Kasumi-1 (cell line): ENCODE measurements around the gene POT1.

Experiments
- DNase-seq, 2 experiments: peaks; one replicate each; lab custom pipeline; 2025; lab: John Stamatoyannopoulos, UW

POT1 gene

DNA sequence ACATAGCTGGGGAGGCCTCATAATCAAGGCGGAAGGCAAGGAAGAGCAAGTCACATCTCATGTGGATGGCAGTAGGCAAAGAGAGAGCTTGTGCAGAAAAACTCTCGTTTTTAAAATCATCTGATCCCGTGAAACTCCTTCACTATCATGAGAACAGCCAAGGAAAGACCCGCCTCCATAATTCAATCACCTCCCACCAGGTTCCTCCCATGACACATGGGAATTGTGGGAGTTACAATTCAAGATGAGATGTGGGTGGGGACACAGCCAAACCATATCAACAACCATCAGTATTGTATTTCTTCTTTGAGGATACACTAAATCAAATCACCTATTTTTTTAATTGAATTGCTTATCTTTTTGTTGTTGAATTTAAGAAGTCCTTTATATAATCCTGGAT is 16.7 kb downstream of the POT1 start:
- DNase-seq: no peak

DNA sequence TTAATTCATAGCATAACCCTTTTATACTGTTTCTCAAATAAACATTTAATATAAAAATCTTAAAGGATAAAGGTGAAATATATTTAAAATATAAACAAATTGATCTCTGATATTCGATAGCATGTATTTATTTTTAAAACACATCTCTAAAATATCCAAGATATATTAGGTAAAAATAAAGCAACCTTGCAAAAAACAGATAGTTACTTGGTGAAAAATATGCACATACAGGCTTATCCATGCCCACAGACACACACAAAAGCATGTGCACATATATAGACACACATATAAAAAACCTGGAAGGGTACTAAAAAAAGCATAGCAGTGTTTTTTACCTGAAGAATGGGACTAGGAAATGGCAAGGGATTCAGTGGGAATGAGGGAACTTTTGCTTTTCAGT is 19.8 kb downstream of the POT1 start:
- DNase-seq: no peak

DNA sequence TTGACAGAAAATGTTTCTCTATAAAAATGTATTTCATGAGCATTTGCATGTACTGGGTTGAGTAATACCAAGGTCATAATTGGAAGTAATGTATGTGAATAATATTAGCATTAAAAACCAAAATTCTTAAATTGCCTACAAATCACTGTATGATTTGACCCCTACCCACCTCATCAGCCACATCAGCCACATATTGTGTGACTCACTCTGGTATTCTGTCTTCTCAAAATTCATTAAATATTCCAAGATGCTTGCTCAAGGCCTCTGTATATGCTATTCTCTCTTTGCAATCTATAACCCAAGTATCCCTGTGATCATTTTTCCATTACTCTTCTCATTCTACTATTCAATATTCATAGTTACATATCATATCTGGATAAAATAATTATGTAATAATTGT is 21.4 kb downstream of the POT1 start:
- no peak for DNase-seq

DNA sequence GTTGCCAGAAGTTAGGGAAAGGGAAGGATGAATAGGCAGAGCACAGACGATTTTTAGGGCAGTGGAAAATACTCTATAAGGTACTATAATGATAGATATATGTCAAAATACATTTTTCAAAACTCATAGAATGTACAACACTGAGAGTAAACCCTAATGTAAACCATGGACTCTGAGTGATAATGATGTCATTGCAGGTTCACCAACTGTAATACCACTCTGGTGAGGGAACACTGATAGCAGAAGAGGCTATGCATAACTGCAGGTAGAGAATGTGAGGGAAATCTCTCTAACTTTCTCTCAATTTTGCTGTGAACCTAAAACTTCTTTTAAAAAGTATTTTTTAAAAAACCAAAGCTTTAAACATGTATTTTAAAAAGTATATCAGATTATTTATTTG is 22.1 kb downstream of the POT1 start:
- DNase-seq: no peak

DNA sequence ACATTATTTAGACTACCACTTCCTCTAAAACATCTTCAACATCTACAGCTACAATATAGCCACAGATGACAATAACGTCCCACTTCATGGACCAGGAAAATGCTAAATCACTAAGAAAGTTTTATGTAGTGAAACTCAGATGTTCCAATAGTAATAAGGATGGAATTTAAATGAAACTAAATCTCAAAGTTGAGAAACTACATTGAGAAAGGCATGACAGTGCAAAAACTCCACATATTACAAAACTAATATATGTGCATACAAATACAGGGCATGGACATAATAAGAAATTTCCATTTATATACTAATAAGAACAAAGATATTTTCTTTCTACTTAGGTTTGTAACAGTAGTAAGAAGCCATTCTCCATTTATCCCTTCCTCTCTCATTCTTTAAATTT is 31.1 kb downstream of the POT1 start:
- no peak for DNase-seq

DNA sequence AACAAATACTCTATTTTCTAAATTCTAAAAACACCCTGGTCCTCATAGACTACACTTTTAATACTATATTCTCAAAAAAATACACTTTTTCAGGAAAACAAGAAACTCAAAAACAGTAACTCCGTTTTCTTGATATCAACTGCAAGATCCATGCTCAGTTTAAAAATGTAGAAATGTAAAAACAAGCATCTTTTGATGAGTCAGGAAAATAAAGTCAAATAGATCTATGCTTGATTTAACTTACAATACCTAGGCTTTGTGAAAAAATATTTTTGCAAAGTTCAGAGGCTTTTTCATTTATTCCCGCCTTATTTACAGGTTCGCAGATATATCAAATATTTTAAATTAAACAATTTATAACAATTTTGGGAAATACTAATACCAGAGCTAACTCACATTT is 33.6 kb downstream of the POT1 start:
- DNase-seq: no peak

DNA sequence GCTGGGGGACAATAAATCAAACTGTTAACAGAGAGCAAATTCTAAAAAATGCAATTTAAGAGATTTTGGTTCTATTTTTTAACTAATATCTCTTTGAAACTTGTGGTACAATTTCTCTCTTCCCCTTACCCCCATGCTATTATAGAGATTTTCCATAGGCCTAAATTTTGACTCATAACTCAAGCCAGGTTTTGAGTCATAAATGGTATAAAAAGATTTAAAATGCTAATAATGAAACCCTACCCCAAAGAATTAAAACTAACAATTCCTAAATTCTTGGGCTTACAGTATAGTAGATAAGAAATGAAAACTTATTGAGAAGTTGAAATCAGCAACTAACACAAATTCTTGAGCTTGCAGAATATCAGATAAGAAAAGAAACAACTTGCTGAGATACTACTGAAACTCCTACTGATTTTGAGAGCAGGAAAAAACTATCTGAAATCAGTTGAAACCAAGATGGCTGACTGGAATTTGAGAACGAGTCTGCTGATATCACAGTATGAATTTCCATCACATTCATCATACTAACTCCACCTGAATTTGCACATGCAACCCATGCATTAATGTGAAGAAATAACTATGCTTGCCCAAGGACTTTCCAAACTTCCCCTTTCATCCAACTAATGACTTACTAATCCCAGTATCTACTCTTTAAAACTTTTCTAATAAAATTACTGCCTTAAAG is 36.3 kb downstream of the POT1 start:
- DNase-seq: no peak

DNA sequence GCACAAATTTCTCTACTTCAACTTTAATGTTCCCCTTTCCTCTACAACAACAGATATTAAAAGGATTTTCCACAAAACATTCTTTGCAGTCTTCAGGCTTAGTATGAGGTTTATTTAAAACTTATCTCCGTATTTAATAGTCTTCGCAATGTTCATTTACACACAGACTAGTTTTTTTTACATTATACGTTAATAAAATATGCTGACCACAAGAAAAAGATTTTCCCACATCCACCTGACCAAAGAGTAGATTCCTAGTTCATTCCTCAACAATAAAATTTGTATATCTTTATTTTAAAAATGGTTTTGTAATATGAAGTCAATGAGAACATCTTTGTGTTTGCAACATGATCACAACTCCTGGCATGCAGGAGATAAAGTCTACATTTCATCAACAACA is 42.4 kb downstream of the POT1 start:
- DNase-seq: no peak

DNA sequence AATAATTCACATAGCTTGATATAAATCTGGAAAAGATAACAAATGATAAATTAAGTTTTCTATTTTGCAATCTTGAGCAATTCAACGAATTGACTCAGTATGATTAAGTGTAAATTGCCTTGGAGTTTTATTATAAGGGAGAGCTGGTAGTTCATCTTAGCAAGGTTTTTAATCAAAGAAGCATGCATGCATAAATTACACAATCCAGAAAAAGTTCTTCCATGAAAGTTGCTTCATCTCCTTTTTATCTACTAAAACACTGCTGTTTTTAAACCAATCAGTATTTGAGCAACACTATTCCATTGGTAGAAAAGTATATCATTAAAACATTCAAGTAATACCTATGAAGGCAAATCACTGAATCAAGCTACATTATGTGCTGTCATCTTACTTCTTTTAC is 47.6 kb downstream of the POT1 start:
- DNase-seq: no peak

DNA sequence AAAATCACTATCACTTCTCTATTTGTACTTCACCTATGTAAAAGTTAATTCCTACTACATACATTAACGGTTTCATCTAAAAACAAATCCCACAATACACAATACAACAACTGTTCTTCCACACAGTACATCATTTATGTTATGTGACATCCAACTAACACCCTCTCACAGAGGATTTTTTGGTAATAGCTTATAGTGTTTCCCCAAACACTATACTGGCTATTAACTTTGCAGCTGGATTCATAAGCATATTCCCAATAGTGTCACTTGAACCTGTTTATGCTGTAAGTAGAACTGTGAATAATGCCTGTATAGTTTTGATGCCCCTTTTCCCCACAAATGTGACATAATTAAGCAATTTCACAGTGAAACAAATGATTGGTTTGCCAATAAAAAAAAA is 49.9 kb downstream of the POT1 start:
- no peak for DNase-seq

DNA sequence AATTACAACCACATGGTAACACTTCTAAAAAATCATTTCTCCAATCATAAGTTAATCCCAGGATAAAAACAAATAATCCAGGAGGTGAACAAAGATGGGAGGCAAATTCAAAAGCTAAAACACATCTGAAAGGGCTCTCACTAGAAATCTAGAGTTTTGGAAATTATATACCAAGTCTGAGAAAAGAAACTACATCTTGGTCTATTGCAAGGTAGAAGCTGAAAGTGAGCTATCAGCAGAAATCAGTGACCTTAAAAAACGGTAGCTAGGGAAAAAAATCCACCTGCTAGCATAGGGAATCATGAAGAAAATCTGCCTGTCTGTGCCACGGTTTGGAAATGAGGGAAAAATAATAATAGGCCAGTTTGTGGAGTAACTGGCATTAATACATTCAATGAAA is 50.5 kb downstream of the POT1 start:
- DNase-seq: no peak

DNA sequence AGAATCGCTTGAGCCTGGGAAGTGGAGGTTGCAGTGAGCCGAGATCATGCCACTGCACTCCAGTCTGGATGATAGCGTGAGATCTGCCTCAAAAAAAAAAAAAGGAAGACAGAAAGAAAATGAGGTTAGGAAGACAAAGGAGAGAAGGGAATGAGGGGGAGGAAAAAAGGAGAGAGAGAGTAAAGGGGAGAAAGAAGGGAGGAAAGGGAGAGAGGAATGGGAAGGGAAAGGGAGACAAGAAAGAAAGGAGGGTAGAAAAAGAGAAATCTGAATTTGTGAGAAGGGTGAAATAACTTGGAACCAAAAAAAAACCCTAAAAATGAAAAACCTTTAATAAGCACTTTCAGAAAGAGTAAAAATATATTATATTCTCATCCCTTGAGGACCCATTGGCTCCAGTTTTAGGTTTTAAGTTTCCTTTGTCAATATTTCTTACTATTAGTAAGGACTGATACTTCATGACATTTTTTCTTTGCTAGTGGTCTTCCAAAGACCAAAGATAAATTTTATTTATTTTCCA is 54.9 kb downstream of the POT1 start:
- no peak for DNase-seq

DNA sequence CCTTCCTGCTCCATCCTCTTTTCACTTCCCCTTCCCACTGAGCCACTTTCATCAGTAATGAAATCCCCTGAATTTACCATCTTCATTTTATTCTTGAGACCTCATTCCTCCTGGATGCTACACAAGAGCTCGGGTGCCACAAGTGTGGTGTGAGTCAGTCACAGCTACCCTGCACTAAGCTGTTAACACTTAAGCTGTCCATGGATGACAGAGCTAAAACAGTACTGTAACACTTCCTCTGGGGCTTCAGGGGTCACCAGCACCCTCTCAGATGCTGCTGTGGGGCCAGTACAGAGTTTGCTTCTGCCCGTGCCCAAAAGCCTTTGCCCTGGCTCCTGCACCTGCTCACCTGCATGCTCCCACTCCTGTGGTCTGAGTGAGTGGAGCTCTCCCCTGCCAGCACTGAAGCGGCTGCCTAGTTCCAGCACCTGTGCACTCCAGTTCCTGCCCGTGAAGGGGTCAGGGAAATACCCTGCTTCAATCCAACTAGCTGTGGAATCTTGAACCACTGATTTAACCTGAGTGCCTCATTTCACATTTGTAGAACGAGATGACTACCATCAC is 71.9 kb downstream of the POT1 start:
- no peak for DNase-seq

DNA sequence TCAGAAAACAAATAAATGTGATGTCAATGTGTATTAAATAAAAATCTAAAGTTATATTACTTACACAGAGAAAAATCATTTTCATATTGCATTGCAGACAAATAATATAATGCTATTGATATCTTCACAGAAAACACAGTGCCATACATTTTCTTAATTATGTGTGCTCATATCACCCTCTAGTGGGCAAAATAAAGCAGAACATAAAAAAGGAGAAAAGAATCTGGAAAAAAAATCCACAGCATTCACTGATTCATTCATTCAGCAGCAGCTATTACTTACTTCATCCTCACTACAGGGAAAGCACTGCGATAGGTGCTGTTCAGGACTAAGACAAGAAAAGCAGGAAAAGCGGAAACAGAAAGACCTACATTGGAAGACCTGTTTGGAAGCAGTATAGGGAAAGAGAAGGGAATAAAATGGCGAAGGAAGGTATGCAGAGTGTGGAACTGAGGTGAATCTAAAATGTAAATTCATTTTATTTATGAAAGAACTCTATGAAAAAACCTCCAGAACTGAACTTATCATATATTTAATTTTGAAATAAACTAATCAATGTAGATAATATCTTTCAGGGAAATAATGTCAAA is 73.2 kb downstream of the POT1 start:
- DNase-seq: peak; percentile 64 to 71

DNA sequence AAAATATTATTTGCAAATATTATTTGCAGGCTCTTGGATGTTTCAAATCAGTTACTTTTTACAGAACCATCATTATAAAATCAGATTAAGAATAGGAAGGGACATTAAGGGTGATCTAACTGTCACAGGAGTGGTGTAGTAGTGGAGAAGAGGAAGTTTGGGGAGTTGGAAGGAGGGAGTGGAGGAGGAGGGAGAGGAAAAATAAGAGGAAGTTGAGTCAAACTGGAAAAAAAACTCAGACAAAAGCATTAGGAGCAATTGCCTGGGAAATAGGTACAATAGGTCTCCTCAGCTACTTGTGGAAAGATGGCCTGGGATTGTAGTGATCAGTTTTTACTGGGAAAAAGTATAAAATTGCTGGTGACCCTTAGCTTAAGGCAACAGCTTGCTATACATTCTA is 86.3 kb downstream of the POT1 start:
- peak; percentile 41 to 51 for DNase-seq

DNA sequence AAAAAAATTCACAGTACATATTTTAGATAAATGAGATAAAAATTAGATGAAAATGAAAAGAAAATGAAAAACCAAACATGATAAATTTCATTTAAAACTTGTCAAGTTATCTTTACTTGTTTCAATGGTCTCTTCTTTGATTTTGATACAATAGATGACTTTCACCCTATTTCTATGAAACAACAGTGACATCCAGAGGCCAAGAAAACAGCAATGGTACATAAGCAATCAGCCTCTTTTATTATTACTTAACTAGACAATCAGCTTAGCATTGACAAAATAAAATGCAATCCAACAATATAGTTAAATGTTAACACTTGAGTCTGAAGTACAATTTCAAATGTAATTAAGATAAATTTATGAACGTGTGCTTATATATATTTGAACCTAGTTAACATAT is 89.2 kb downstream of the POT1 start:
- peak; percentile 1 to 18 for DNase-seq

DNA sequence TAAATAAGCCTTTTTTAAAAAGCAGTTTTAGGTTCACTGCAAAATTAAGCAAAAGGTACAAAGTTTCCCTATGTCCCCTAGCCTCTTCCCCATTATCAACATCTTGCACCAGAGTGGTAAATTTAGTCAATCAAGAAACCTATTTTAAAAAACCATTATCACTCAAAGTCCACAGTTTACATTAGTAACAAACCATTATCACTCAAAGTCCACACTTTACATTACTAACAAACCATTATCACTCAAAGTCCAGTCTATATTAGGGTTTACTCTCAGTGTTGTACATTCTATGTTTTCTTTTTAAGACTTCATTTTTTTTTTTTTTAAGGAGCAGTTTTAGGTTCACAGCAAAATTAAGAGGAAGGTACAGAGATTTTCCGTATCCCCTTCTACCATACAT is 89.9 kb downstream of the POT1 start:
- no peak for DNase-seq

DNA sequence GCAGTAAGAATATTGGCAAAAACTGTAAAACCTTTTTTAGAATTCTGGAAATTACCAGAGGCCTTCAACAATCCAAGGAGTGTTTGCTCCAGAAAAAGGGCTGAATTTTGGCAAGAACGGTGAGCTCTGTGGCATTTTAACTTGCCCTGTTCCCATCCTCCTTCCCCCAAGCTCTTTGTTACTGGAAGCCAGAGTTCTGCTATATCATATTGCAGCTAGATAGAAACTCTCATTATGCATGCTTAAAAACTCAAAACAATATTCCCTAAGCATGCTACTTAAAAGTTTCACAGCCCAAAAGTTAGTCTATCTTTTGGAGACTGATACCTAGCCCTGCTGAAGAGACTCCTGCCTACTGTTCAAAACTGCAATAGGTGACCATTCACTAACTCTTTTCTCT is 93.5 kb downstream of the POT1 start:
- no peak for DNase-seq

DNA sequence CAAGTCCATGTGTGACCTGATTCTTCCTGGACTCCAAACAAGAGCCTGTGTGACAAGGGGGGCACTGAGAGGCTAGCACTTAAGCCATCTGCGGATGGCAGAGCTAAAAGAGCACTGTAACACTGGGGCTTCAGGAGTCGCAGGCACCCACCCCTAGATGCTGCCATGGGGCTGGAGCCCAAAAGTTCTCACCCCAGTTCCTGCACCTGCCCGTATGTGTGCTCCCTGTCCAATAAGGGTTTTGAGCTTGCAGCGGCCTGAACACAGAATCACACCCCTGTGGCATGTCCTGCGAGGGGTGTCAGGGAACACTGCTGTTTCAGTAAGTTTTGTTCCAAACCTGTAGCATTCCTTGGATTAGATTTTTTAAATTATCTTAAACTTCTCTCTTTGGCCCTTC is 110.8 kb downstream of the POT1 start:
- DNase-seq: no peak

DNA sequence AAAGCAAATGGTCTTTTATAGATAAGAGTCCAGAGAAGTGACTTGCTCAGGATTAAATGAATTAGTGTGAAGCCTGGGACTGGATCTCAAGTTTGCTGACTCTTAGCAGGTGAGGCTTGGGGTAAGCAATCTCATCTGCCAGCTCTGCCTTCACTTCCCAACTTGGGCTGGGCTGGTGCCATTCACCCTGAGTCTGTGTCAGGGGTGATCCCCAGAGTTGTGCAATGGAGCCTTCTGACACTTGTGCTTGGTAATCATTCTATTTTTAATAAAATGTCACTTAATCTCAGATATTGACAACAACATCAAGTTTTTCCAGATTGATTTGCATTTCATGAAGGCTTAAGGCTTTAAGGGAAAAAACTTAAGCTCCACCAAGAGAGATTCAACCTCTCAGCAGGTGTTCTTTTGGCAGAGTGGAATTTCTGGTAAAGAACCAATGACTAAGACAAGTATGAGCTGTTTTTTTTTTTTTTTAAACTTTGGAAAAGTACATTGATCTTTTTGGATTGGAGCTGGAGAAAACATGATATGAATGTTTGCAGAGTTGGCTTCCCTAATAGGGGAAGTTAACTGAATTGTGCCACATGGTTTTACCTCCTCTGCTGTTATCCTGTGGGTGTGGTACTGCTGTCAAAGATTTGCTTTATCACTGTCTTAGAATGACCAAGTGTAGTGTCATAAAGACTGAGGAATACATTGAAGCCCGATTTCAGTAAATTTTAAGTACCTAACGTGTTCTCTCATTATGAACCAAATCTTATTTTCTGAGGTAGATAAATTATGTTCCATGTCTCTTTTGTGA is 115.4 kb downstream of the POT1 start:
- DNase-seq: no peak

DNA sequence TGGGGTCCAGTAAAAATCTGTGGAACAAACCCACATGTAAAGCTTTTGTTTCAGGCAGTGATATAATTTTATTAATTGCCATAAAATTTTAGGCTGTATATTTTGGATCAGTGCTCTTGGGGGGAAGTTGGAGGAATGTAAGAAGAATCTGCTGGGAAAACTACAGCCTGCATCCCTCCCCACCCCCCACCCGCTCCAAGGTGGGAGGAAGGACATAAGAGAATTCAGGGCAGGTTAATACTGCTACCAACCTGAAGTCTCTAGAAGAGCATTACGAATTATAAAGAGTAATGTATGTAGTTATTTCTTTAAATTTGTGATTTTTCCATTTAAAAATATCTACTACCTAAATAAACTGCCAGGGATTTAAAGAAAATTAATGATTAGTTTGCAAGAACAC is 116.9 kb downstream of the POT1 start:
- DNase-seq: no peak

DNA sequence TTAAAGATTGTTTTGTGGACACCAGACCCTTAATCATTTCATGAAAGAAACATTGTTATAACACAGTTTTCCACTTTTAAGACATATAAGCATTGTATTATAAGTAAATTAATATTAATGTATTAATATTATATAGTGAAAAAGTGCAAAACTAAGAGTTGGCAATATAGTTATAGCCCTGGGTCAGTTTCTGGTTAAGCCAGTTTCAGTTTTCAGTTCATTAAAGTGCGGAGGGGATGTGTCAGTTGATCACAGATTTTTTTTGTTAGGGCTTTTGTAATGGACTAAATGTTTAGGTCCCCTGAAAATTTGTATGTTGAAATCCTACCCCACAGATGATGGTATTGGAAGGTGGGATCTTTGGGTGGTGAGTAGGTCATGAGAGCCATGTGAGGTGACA is 118.3 kb downstream of the POT1 start:
- no peak for DNase-seq

DNA sequence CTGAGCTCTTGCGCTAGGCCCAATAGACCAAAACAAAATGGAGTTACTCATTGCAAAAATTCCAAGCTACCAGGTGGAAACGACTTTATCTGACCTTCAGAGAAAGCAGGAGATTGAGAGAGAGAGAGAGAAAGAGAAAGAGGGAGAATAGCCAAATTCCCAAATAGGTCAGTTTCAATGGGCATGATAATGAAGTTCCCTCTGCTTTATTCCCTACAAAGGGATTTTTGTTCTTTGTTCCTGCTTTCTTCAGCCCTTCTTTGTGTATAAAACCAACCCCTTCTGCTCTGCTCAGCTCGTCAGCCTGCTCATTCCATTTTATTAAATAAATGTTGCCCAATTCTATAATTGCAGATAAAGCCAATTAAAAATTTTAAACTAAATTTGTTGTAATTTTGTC is 119.0 kb downstream of the POT1 start:
- DNase-seq: no peak
